Dedifferentiated amniotic fluid mesenchymal stem cell (primary cell): ENCODE data around the gene USH1C.

Experiments
- DNase-seq: peaks from one replicate; pipeline ENCODE4 v3.0.0-alpha.2; 2016; ENCODE audit errors: extremely low spot score

Gene USH1C

GRCh38 chr11:17570034-17570433, 25.8 kb upstream of the USH1C start:
- no peak for DNase-seq

GRCh38 chr11:17568944-17569343, 24.7 kb upstream of the USH1C start:
- DNase-seq: no peak

GRCh38 chr11:17564687-17565042, 20.4 kb upstream of the USH1C start:
- no peak for DNase-seq

GRCh38 chr11:17563961-17564686, 19.9 kb upstream of the USH1C start:
- DNase-seq: no peak

GRCh38 chr11:17563231-17563646, 19.0 kb upstream of the USH1C start:
- DNase-seq: no peak

GRCh38 chr11:17561526-17561925, 17.3 kb upstream of the USH1C start:
- DNase-seq: no peak

GRCh38 chr11:17561111-17561415, 16.8 kb upstream of the USH1C start:
- no peak for DNase-seq

- no peak for DNase-seq
Observed at GRCh38 chr11:17560281-17561110, 16.3 kb upstream of the USH1C start.

GRCh38 chr11:17559341-17560087, 15.3 kb upstream of the USH1C start:
- no peak for DNase-seq

- no peak for DNase-seq
Observed at GRCh38 chr11:17558916-17559315, 14.7 kb upstream of the USH1C start.

- DNase-seq: no peak
Observed at GRCh38 chr11:17558025-17558780, 14.0 kb upstream of the USH1C start.

- no peak for DNase-seq
Observed at GRCh38 chr11:17556999-17557398, 12.8 kb upstream of the USH1C start.

GRCh38 chr11:17554487-17554886, 10.3 kb upstream of the USH1C start:
- no peak for DNase-seq

GRCh38 chr11:17553249-17553546, 9.0 kb upstream of the USH1C start:
- DNase-seq: no peak

- DNase-seq: no peak
Observed at GRCh38 chr11:17552392-17553248, 8.4 kb upstream of the USH1C start.

- no peak for DNase-seq
Observed at GRCh38 chr11:17552041-17552355, 7.8 kb upstream of the USH1C start.

GRCh38 chr11:17551347-17552040, 7.3 kb upstream of the USH1C start:
- no peak for DNase-seq

GRCh38 chr11:17550450-17551346, 6.5 kb upstream of the USH1C start:
- no peak for DNase-seq

GRCh38 chr11:17548444-17548843, 4.2 kb upstream of the USH1C start:
- no peak for DNase-seq

GRCh38 chr11:17547932-17548331, 3.7 kb upstream of the USH1C start:
- no peak for DNase-seq
